GM23248 (cell line): Measurements from ENCODE around the gene SEMA4G. TPM values are rescaled to one million over a fixed set of nuclear protein-coding genes. Genes with fewer than 3 reads are reported as not detected.
A peak's percentile ranks its signal among the peaks of the same experiment; 100 is the strongest.

Experiments
- DNase-seq: peaks from one replicate; pipeline ENCODE4 v3.0.0-alpha.2; 2015
- H2AFZ ChIP-seq: fragments of 200-600 bp; sonication (generic); 2 replicates; pipeline ENCODE4 v1.6.1; 2016; ENCODE audit warnings: antibody characterized with exemption
- H3F3A ChIP-seq: fragments of 200-600 bp; sonication (generic); 2 replicates; pipeline ENCODE4 v1.6.1; 2016; ENCODE audit warnings: mild to moderate bottlenecking, antibody characterized with exemption, mixed run types; ENCODE audit not compliant: insufficient read depth
- H3K27ac ChIP-seq: fragments of 200-600 bp; sonication (generic); 2 replicates; pipeline ENCODE4 v1.5.1; 2016; ENCODE audit warnings: mild to moderate bottlenecking
- H3K27me3 ChIP-seq: fragments of 200-600 bp; sonication (generic); replicated peaks from 2 replicates; pipeline ENCODE4 v1.6.1; 2016; ENCODE audit warnings: mild to moderate bottlenecking; ENCODE audit not compliant: insufficient read depth
- H3K36me3 ChIP-seq: fragments of 200-600 bp; sonication (generic); 2 replicates; pipeline ENCODE4 v1.6.1; 2016; ENCODE audit warnings: low read depth, mild to moderate bottlenecking
- H3K4me1 ChIP-seq: fragments of 200-600 bp; sonication (generic); 2 replicates; pipeline ENCODE4 v1.6.1; 2016; ENCODE audit warnings: mild to moderate bottlenecking; ENCODE audit not compliant: insufficient read depth
- H3K4me2 ChIP-seq: fragments of 200-600 bp; sonication (generic); one replicate; pipeline ENCODE4 v1.6.1; 2016; ENCODE audit warnings: mild to moderate bottlenecking; ENCODE audit not compliant: unreplicated experiment
- H3K4me3 ChIP-seq: fragments of 200-600 bp; sonication (generic); 2 replicates; pipeline ENCODE4 v1.5.1; 2016; ENCODE audit warnings: mild to moderate bottlenecking
- H3K79me2 ChIP-seq: fragments of 200-600 bp; sonication (generic); 2 replicates; pipeline ENCODE4 v1.6.1; 2016; ENCODE audit warnings: mild to moderate bottlenecking; ENCODE audit not compliant: insufficient read depth
- H3K9ac ChIP-seq: fragments of 200-600 bp; sonication (generic); 2 replicates; pipeline ENCODE4 v1.6.1; 2016; ENCODE audit warnings: mild to moderate bottlenecking
- H3K9me2 ChIP-seq: fragments of 200-600 bp; sonication (generic); 2 replicates; pipeline ENCODE4 v1.6.1; 2016; ENCODE audit warnings: mixed run types, mild to moderate bottlenecking, moderate library complexity; ENCODE audit not compliant: insufficient read depth
- H3K9me3 ChIP-seq: fragments of 200-600 bp; sonication (generic); one replicate; pipeline ENCODE4 v1.6.1; 2017; ENCODE audit warnings: low read depth
- H4K20me1 ChIP-seq: fragments of 200-600 bp; sonication (generic); 2 replicates; pipeline ENCODE4 v1.6.0; 2016; ENCODE audit not compliant: insufficient read depth
- EZH2 ChIP-seq: fragments of 200-600 bp; sonication (generic); IDR thresholded peaks from 2 replicates; pipeline ENCODE4 v1.6.1; 2018; ENCODE audit warnings: antibody characterized with exemption, mild to moderate bottlenecking; ENCODE audit not compliant: insufficient read depth, poor library complexity, severe bottlenecking
- EZH2phosphoT487 ChIP-seq: fragments of 200-600 bp; sonication (generic); IDR thresholded peaks from 2 replicates; pipeline ENCODE4 v1.6.1; 2018; ENCODE audit warnings: antibody characterized with exemption, moderate library complexity, mild to moderate bottlenecking, low read depth; ENCODE audit not compliant: insufficient read depth
- WGBS, 2 experiments: methylation state at CpG; one replicate each; pipeline ENCODE4 v1.1.6; 2015 to 2017; ENCODE audit warnings: low lambda C conversion rate in 2 of 2, low coverage in 1 of 2; ENCODE audit errors: missing lambda C conversion rate in 2 of 2; 5-methylcytosine and 5-hydroxymethylcytosine counted together
- in situ Hi-C: fragments of 300-500 bp; cut with MboI; formaldehyde crosslinking; loops from 2 replicates; pipeline ENCODE4 v1.15.0; 2020
- polyA plus RNA-seq: library from polyadenylated mRNA; unstranded; fragments of >200 nt; fragmentation: Nextera tagmentation; extraction: Ambion mirVana; gene quantifications from 2 replicates; pipeline ENCODE4 v1.2.1, GENCODE V29; 2016
- total RNA-seq: library from RNA; depleted of rRNA; stranded (reverse); fragments of >200 nt; shearing (Covaris generic); gene quantifications from 2 replicates; pipeline ENCODE4 v1.2.3, GENCODE V29; 2014

The SEMA4G gene
- total and polyA plus RNA-seq, 2 experiments from 2014 or later = 0.11 to 1.1 TPM

DNA sequence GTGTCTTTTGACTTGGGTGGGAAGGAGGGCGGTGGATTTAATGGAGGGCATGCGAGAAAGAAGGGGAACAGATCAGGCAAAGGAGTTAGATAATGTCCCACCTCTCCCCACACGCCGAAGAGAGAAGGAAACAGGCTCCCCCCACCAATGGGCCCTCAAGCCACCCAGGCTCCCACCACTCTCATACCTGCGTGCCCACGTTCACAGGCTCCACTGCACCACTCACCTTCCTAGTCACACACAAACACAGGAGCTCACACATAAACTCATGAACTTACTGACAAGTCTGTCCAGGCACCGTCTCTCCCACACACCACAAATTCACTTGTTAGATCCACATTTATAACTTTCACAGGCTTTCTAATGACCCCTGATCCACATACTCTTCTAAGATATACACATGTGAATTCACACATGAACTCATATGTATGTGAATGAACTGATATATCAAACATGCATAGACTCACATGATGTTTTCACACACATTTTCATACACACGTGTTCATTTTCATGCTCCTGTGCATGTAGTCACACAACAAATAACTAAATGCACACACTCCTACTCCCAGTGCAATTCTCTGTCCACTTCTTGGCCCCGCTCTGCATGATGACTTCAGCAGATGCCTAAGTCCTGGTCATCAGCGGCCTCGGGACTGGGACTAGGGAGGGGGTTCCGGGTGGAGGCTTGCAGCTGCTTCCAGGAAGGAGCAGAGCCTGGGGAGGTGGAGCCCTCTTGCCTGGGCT is 31.8 kb downstream of the SEMA4G start:
- Histone ChIP-seq H3K36me3 (peaks cover 15% of the 10 kb centered on the region), H4K20me1 (no peaks in the 10 kb centered on the region), H2AFZ (no peak overlapping the region), H3K27me3 (no peaks in the 10 kb centered on the region), H3K27ac (peak overlapping the region; percentile 91), H3K4me1 (peaks cover 22% of the 10 kb centered on the region), H3F3A (peaks cover 19% of the 10 kb centered on the region), H3K9me3 (no peaks in the 10 kb centered on the region), H3K4me2 (peak overlapping the region; percentile 71), H3K79me2 (peaks cover 64% of the 10 kb centered on the region), H3K9ac (peak overlapping the region; percentile 100), H3K4me3 (peak overlapping the region; percentile 98), H3K9me2 (no peaks in the 10 kb centered on the region)
- peak; percentile 97 for DNase-seq
- WGBS, 2 experiments = 23 to 25% methylated on average over 12 of the region's 12 CpGs
- no peak for TF ChIP-seq EZH2phosphoT487
- TF ChIP-seq EZH2 = no peak
- in situ Hi-C loops = no loop called here

DNA sequence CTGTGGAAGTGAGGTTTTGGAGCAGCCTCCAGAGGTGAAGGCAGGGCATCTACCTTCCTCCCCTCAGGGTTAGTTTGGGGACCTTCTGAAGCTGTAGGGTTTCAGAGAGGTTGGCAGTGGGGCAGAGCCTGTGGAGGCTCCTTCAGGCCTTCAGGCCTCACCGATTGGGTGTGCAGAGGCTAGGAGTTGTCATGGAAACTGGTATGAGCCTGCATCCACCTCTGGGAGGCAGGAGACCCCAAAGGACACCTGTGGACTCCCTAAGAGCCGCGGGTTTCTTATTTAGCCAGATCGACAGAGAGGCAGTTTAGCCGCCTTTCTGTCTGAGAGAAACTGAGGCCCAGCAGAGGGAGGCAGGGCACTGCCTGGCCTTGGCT is 32.3 kb downstream of the SEMA4G start:
- H3K9ac ChIP-seq = peak overlapping the region; percentile 100
- H3K9me3 ChIP-seq = no peaks in the 10 kb centered on the region
- no peak for DNase-seq
- H3K4me2 ChIP-seq = peak overlapping the region; percentile 71
- H3K79me2 ChIP-seq = peaks cover 64% of the 10 kb centered on the region
- in situ Hi-C loops = no loop called here
- no peak for TF ChIP-seq EZH2phosphoT487
- H3K36me3 ChIP-seq = peaks cover 18% of the 10 kb centered on the region
- H3K4me3 ChIP-seq = peak overlapping the region; percentile 98
- no peaks in the 10 kb centered on the region for H4K20me1 ChIP-seq
- peaks cover 19% of the 10 kb centered on the region for H3K4me1 ChIP-seq
- 23 to 34% methylated on average over 5 of the region's 5 CpGs for WGBS, 2 experiments
- no peaks in the 10 kb centered on the region for H3K9me2 ChIP-seq
- H3F3A ChIP-seq = peaks cover 19% of the 10 kb centered on the region
- no peak overlapping the region for H2AFZ ChIP-seq
- peak overlapping the region; percentile 91 for H3K27ac ChIP-seq
- H3K27me3 ChIP-seq = no peaks in the 10 kb centered on the region

DNA sequence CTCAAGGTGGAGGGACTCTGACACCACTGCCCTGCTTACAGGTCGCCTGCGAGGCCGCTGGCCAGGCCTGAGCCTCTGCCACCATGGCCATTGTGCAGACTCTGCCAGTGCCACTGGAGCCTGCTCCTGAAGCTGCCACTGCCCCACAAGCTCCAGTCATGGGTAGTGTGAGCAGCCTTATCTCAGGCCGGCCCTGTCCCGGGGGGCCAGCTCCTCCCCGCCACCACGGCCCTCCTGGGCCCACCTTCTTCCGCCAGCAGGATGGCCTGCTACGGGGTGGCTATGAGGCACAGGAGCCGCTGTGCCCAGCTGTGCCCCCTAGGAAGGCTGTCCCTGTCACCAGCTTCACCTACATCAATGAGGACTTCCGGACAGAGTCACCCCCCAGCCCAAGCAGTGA is 33.2 kb downstream of the SEMA4G start:
- WGBS, 2 experiments = 92 to 94% methylated on average over 11 of the region's 11 CpGs
- peak overlapping the region; percentile 100; the same call in 1 of the 2 replicates for H3K9ac ChIP-seq

DNA sequence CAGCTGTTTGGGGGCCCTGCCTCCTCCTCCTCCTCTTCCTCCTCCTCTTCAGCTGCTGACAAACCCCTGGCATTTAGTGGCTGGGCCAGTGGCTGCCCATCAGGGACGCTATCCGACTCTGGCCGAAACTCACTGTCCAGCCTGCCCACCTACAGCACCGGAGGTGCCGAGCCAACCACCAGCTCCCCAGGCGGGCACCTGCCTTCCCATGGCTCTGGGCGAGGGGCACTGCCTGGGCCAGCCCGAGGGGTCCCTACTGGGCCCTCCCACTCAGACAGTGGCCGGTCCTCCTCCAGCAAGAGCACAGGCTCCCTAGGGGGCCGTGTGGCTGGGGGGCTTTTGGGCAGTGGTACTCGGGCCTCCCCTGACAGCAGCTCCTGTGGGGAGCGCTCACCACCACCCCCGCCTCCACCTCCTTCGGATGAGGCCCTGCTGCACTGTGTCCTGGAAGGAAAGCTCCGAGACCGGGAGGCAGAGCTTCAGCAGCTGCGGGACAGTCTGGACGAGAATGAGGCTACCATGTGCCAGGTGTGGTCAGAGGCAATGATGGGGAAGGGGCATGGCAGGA is 34.4 kb downstream of the SEMA4G start:
- H3F3A ChIP-seq = peaks cover 15% of the 10 kb centered on the region
- in situ Hi-C loops = no loop called here
- no peaks in the 10 kb centered on the region for H3K9me2 ChIP-seq
- H3K4me2 ChIP-seq = no peak overlapping the region
- TF ChIP-seq EZH2 = no peak
- TF ChIP-seq EZH2phosphoT487 = no peak
- H3K79me2 ChIP-seq = peaks cover 64% of the 10 kb centered on the region
- H3K4me1 ChIP-seq = peaks cover 15% of the 10 kb centered on the region
- H3K27ac ChIP-seq = no peak overlapping the region
- no peaks in the 10 kb centered on the region for H3K27me3 ChIP-seq
- H3K9me3 ChIP-seq = no peaks in the 10 kb centered on the region
- no peaks in the 10 kb centered on the region for H4K20me1 ChIP-seq
- H3K4me3 ChIP-seq = no peak overlapping the region
- no peak for DNase-seq
- H2AFZ ChIP-seq = no peak overlapping the region
- 89 to 92% methylated on average over 18 of the region's 18 CpGs for WGBS, 2 experiments
- peaks cover 23% of the 10 kb centered on the region for H3K36me3 ChIP-seq
- H3K9ac ChIP-seq = no peak overlapping the region

More for the DNA sequence above, 33.2 kb downstream of the SEMA4G start:
- Histone ChIP-seq H3K4me1 (peaks cover 18% of the 10 kb centered on the region), H3K4me3 (no peak overlapping the region), H3K9me2 (no peaks in the 10 kb centered on the region), H3K27me3 (no peaks in the 10 kb centered on the region), H3F3A (peaks cover 19% of the 10 kb centered on the region), H3K9me3 (no peaks in the 10 kb centered on the region), H3K27ac (0 out of 2 replicates have a peak overlapping the region, but pooled peaks have one; percentile 91), H4K20me1 (no peaks in the 10 kb centered on the region), H3K4me2 (no peak overlapping the region), H2AFZ (no peak overlapping the region), H3K79me2 (peaks cover 64% of the 10 kb centered on the region), H3K36me3 (peaks cover 23% of the 10 kb centered on the region)
- DNase-seq = no peak
- in situ Hi-C loops = no loop called here
- TF ChIP-seq EZH2 = no peak
- TF ChIP-seq EZH2phosphoT487 = no peak
